Loucy (cell line): ENCODE measurements around the gene TJP3.
A peak's percentile ranks its signal among the peaks of the same experiment; 100 is the strongest.

ENCODE experiments used
- EZH2phosphoT487 ChIP-seq: fragments of 200-600 bp; IDR thresholded peaks from 2 replicates; pipeline ENCODE4 v1.6.1; 2018; ENCODE audit warnings: antibody characterized with exemption, mild to moderate bottlenecking, moderate library complexity, borderline replicate concordance
- TF ChIP-seq, protein P1 (sequence below): fragments of 200-600 bp; sonication (generic); conservative IDR thresholded peaks from 2 replicates; pipeline ENCODE4 v1.5.1; 2014; ENCODE audit warnings: mild to moderate bottlenecking, antibody characterized with exemption, low read length

- TF ChIP-seq, protein P1, sequence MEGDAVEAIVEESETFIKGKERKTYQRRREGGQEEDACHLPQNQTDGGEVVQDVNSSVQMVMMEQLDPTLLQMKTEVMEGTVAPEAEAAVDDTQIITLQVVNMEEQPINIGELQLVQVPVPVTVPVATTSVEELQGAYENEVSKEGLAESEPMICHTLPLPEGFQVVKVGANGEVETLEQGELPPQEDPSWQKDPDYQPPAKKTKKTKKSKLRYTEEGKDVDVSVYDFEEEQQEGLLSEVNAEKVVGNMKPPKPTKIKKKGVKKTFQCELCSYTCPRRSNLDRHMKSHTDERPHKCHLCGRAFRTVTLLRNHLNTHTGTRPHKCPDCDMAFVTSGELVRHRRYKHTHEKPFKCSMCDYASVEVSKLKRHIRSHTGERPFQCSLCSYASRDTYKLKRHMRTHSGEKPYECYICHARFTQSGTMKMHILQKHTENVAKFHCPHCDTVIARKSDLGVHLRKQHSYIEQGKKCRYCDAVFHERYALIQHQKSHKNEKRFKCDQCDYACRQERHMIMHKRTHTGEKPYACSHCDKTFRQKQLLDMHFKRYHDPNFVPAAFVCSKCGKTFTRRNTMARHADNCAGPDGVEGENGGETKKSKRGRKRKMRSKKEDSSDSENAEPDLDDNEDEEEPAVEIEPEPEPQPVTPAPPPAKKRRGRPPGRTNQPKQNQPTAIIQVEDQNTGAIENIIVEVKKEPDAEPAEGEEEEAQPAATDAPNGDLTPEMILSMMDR: peak; percentile 62
- TF ChIP-seq EZH2phosphoT487: no peak
Observed at GRCh38 chr19:3700242-3701032, 7.7 kb upstream of the TJP3 start, which contains the start of gene PIP5K1C.
